ENCODE measurements around the gene ITIH1.

ITIH1 gene

DNA sequence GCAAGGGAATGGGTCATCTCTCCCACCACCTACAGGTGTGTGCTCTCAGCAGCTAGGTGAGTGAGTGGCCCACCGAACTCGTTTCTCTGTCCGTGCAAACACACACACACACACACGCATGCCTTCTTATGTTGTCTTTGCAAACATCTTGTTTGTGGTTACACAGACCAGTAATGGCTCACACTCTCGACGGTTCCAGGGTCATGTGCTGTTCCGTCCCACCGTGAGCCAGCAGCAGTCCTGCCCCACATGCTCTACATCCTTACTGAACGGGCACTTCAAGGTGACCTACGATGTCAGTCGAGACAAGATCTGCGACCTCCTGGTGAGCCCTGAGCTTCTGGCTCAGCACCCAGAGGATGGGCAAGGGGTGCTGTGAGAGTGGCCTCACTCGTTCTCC is 4.3 kb downstream of the ITIH1 start:
- Mint-ChIP-seq H3K4me1 (ENCODE audit: low read depth) (no peaks in the 10 kb centered on the region), H3K4me3 (no peak overlapping the region), H3K27ac (no peak overlapping the region), H3K36me3 (no peaks in the 10 kb centered on the region), H3K9me3 (ENCODE audit: low read depth) (no peaks in the 10 kb centered on the region), H3K27me3 (no peaks in the 10 kb centered on the region)

DNA sequence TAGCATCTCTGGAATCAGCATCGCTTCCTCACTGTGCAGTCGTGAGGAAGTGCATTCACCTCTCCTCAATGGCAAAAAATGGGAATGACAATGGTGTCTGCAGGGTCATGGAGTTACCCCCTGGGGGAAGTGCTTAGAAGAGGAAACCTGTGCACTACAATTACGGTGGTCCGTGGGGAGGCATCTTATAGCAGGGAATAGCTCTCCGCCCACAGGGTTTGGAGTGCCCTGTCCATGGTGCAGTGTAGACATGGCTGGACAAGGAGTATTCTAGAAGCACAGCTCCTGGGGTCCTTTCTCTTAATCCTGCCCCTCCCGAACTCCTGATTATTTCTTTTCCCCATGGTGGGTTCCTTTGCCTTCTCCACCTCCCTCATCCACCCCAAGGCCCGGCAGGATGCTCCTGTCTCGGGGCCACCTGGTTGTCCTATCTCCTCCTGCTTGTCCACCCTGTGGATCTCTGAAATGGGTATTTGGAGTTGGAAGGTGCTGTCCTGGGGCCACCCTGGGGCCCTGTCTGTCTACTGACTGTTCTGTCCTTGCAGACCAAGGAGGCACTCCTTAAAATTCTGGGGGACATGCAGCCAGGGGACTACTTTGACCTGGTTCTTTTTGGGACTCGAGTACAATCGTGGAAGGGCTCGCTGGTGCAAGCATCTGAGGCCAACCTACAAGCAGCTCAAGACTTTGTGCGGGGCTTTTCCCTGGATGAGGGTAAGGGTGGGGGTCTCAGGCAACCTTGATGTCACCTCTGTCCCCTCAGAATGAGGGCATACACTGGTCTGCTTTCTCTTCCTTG is 5.2 kb downstream of the ITIH1 start:
- no peak overlapping the region for H3K4me3 Mint-ChIP-seq
- H3K9me3 Mint-ChIP-seq (ENCODE audit: low read depth) = no peaks in the 10 kb centered on the region
- no peaks in the 10 kb centered on the region for H3K27me3 Mint-ChIP-seq
- H3K36me3 Mint-ChIP-seq = no peaks in the 10 kb centered on the region
- H3K27ac Mint-ChIP-seq = no peak overlapping the region
- H3K4me1 Mint-ChIP-seq (ENCODE audit: low read depth) = no peaks in the 10 kb centered on the region

DNA sequence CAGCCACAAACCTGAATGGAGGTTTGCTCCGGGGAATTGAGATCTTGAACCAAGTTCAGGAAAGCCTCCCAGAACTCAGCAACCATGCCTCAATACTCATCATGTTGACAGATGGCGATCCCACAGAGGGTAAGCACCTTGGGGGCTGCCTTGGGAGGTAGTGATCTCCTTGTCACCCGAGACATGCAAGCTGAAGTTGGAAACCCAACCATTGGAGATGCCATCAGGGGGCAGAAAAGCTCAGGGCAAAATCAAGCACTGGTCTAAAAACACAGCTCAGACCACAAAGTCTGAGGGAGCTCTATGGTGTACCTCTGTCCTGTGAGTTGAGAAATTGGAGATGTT is 5.8 kb downstream of the ITIH1 start:
- Mint-ChIP-seq H3K4me3 (no peak overlapping the region), H3K9me3 (ENCODE audit: low read depth) (no peaks in the 10 kb centered on the region), H3K36me3 (no peaks in the 10 kb centered on the region), H3K27ac (no peak overlapping the region), H3K4me1 (ENCODE audit: low read depth) (no peaks in the 10 kb centered on the region), H3K27me3 (no peaks in the 10 kb centered on the region)

DNA sequence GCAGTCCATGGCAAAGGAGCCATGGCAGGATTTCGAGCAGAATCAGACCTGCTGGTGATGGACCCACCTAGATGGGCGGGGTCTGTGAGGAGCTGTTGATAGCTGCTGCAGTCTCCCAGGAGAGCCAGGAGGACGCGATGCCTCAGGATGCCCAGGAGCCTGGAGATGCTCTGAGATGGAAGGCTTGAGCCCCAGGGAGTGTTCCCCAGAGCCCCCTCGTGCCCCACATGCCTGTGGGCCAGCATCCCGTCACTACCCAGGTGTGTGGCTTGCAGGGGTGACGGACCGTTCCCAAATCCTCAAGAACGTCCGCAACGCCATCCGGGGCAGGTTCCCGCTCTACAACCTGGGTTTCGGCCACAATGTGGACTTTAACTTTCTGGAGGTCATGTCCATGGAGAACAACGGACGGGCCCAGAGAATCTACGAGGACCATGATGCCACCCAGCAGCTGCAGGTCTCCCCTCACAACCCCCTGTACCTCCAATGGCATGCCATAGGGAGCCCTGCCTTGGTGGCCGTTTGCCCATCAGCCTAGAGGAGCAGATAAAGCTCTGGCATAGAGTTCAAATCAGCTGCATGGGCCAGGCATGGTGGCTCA is 6.7 kb downstream of the ITIH1 start:
- H3K27me3 Mint-ChIP-seq = no peaks in the 10 kb centered on the region
- H3K4me1 Mint-ChIP-seq (ENCODE audit: low read depth) = no peaks in the 10 kb centered on the region
- no peak overlapping the region for H3K4me3 Mint-ChIP-seq
- no peak overlapping the region for H3K27ac Mint-ChIP-seq
- H3K36me3 Mint-ChIP-seq = no peaks in the 10 kb centered on the region
- no peaks in the 10 kb centered on the region for H3K9me3 Mint-ChIP-seq (ENCODE audit: low read depth)

DNA sequence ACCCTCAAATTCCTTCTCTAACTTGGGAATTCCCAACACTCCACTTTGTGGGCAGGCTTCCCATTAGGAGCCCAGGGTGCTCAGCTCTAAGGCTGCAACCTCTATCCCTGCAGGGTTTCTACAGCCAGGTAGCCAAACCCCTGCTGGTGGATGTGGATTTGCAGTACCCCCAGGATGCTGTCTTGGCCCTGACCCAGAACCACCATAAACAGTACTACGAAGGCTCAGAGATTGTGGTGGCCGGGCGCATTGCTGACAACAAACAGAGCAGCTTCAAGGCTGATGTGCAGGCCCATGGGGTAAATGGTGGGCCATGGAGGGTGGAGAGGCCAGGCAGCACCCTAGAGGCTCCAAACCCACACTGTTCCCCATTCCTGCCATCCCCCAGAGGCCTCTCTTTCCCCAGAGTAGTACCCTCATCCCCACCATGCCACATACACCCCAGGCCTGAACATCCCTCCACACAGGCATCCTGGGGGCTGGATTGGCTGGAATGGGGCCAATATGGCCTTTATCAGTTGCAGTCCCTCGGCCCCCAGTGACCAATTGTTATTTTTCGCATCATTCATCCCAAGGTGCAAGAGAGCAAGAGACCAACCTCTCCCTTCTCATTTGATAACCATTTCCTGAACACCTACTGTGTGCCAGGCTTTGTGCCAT is 7.7 kb downstream of the ITIH1 start:
- Mint-ChIP-seq H3K4me1 (ENCODE audit: low read depth) (no peaks in the 10 kb centered on the region), H3K36me3 (no peaks in the 10 kb centered on the region), H3K9me3 (ENCODE audit: low read depth) (no peaks in the 10 kb centered on the region), H3K4me3 (no peak overlapping the region), H3K27ac (no peak overlapping the region), H3K27me3 (no peaks in the 10 kb centered on the region)

DNA sequence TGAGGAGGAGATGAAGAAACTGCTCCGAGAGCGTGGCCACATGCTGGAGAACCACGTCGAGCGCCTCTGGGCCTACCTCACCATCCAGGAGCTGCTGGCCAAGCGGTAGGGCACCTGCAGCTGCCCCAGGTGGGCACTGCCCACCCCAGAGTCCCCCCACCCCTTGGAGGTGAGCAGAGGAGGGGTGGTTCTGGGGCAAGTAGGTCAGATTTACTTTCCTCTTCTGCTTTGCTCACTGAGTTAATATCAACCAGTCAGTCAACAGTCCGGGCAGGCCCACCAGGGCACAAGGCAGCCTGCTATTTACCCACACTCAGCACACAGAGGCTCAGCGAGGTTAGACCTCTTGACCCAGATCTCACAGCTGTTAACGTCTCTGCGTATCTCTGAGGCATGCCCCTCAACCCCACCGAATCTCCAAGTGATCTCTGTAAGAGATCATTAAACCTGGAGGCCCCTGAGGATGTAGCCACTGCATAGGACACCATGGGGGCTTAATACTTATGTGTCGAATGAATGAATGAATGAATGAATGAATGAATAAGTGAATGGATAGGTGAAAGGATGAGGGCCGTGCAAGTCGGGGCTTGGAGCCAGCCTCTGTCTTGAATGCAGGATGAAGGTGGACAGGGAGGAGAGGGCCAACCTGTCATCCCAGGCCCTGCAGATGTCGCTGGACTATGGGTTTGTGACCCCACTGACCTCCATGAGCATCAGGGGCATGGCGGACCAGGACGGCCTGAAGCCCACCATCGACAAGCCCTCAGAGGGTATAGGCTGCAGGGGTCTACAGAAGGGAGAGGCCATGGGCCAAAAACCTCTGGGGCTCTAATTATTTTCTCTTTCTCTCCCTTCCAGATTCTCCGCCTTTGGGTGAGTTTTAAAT is 9.2 kb downstream of the ITIH1 start:
- H3K27me3 Mint-ChIP-seq = no peaks in the 10 kb centered on the region
- H3K4me1 Mint-ChIP-seq (ENCODE audit: low read depth) = no peaks in the 10 kb centered on the region
- H3K4me3 Mint-ChIP-seq = no peak overlapping the region
- no peak overlapping the region for H3K27ac Mint-ChIP-seq
- no peaks in the 10 kb centered on the region for H3K36me3 Mint-ChIP-seq
- no peaks in the 10 kb centered on the region for H3K9me3 Mint-ChIP-seq (ENCODE audit: low read depth)

DNA sequence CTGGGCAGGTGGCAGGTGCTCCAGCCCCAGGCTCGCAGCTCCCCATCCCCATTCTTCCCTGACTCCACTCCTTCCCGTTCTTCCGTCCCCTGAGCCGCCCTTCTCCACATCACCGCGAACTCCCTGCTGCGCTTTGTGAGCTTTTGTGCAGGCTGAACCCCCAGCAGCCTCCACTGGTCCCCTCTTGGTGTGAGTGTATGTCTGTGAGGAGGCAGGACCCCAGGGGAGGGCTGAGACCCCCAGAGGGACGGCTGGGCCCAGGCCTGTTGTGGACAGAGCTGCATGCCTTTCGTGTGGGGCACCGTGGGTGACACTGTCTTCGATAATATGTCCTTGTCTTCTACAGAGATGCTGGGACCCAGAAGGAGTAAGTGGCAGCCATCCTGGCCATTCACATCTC is 9.8 kb downstream of the ITIH1 start:
- Mint-ChIP-seq H3K4me1 (ENCODE audit: low read depth) (no peaks in the 10 kb centered on the region), H3K36me3 (no peaks in the 10 kb centered on the region), H3K27me3 (no peaks in the 10 kb centered on the region), H3K9me3 (ENCODE audit: low read depth) (no peaks in the 10 kb centered on the region), H3K27ac (no peak overlapping the region), H3K4me3 (no peak overlapping the region)

DNA sequence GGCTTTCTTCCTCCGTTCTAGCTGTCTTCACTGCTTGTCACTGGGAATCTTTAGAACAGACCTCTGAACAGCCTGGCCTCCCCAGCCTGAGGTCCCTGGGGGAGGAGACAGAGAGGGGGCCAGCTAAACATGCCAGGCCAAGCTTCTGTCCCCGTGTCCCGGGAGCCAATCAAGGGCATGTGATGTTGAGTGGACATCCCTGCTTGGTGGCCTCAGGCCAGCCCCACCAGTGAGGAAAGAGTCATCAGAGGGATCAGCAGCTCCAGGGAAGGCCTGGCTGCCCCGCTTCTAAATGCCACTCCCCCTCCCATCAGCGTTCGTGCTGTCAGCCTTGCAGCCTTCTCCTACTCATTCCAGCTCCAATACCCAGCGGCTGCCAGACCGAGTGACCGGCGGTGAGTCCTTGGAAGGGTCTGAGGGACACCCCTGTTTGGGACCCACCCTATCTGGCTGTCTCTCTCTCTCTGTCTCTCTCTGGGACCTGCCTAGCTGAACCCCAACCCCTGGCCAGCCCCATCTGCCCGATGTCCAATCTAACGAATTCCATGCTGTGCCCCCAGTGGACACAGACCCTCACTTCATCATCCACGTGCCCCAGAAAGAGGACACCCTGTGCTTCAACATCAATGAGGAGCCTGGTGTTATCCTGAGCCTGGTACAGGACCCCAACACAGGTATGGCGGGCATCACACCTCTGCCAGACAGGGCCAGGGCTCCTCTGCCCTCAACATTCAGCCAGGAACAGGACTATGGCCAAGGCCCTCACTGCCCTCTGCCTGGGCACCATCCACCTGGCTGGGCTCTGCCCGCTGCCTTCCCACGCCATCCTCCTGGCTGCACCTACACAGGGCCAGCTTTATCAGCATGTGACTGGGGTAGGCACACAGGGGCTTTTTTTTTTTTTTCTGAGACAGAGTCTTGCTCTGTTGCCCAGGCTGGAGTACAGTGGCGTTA is 10.6 kb downstream of the ITIH1 start:
- no peaks in the 10 kb centered on the region for H3K9me3 Mint-ChIP-seq (ENCODE audit: low read depth)
- H3K4me1 Mint-ChIP-seq (ENCODE audit: low read depth) = no peaks in the 10 kb centered on the region
- H3K27ac Mint-ChIP-seq = no peak overlapping the region
- H3K4me3 Mint-ChIP-seq = no peak overlapping the region
- H3K27me3 Mint-ChIP-seq = no peaks in the 10 kb centered on the region
- H3K36me3 Mint-ChIP-seq = no peaks in the 10 kb centered on the region

DNA sequence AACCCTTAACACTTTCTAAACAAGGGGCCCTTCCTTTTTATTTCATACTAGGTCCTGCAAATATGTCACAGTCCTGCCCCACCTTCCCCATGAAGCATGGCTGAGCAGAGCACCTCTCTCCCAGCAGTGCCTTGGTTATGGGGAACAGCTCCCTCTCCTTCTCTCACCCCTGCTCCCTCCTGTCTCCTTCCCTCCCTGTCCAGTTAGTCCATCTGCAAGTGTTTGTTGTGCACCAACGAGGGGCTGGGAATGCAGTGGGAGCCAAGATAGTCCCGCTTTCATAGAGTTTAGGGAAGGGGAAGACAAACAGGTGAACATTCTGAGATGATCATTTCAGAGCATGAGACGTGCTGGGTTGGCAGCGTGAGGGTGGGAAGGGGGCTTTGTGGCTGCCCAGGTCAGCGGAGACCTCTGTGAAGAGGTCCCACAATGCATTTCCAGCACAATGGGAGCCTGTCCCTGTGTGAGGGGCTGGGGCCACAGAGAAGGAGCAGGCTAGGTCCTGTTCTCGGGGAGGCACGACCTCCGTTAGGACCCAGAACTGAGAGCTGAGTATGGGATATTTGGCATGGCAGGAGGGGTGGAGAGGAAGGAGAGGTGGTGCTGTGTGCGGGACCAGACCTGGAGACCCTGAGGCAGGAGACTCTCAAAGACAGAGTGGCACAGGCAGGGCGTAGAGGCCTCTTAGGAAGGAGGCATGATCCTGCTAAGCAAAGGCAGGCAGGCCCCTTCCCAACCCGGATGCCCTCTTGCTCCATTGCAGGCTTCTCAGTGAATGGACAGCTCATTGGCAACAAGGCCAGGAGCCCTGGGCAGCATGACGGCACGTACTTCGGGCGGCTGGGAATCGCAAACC is 11.7 kb downstream of the ITIH1 start:
- Mint-ChIP-seq H3K4me1 (ENCODE audit: low read depth) (no peaks in the 10 kb centered on the region), H3K27ac (no peak overlapping the region), H3K9me3 (ENCODE audit: low read depth) (no peaks in the 10 kb centered on the region), H3K4me3 (no peak overlapping the region), H3K27me3 (no peaks in the 10 kb centered on the region), H3K36me3 (no peaks in the 10 kb centered on the region)

DNA sequence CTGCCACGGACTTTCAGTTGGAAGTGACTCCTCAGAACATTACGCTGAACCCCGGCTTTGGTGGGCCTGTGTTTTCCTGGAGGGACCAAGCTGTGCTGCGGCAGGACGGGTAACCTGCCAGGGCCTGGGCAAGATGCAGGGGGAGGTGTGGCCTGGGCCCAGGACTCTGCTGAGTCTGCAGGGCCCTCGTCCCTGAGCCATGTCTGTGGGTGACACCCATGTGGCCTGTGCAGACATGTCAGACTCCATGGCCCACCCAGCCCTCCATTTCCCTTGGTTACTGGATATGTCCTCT is 12.3 kb downstream of the ITIH1 start:
- Mint-ChIP-seq H3K27me3 (no peaks in the 10 kb centered on the region), H3K9me3 (ENCODE audit: low read depth) (no peaks in the 10 kb centered on the region), H3K36me3 (no peaks in the 10 kb centered on the region), H3K4me3 (no peak overlapping the region), H3K4me1 (ENCODE audit: low read depth) (no peaks in the 10 kb centered on the region), H3K27ac (no peak overlapping the region)

DNA sequence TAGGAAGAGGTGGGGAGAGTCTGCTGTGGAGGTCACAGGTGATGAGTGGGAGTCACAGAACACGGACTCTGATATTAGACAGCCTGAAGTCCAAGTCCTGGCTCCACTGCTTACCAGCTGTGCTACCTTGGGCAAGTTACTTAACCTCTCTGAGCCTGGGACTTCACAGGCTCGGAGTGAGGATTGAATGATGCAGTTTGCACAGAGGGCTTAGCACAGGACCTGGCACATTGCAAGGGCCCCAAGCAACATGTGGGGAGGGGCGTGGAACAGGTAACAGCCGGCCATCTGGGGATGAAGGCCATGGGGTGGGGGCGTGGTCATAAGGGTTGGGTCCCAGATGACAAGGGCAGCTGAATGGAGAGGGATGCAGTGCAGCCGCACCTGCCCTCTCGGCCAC is 12.9 kb downstream of the ITIH1 start:
- no peaks in the 10 kb centered on the region for H3K9me3 Mint-ChIP-seq (ENCODE audit: low read depth)
- no peaks in the 10 kb centered on the region for H3K36me3 Mint-ChIP-seq
- H3K27ac Mint-ChIP-seq = no peak overlapping the region
- no peaks in the 10 kb centered on the region for H3K27me3 Mint-ChIP-seq
- no peaks in the 10 kb centered on the region for H3K4me1 Mint-ChIP-seq (ENCODE audit: low read depth)
- H3K4me3 Mint-ChIP-seq = no peak overlapping the region

DNA sequence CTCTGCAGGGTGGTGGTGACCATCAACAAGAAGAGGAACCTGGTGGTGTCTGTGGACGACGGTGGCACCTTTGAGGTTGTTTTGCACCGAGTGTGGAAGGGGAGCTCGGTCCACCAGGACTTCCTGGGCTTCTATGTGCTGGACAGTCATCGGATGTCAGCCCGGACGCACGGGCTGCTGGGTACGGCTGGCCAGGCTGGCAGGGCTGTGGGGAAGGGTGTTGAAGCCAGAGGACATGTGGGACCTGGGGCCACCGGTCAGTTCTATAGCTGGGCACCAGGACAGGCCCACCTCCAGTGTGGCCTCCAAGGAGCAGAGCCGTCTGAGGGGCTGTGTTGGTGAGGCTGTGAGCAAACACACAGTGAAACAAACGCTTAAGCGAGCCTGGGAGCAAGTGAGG is 13.3 kb downstream of the ITIH1 start:
- H3K36me3 Mint-ChIP-seq = no peaks in the 10 kb centered on the region
- H3K27me3 Mint-ChIP-seq = no peaks in the 10 kb centered on the region
- H3K9me3 Mint-ChIP-seq (ENCODE audit: low read depth) = no peaks in the 10 kb centered on the region
- H3K27ac Mint-ChIP-seq = no peak overlapping the region
- no peak overlapping the region for H3K4me3 Mint-ChIP-seq
- no peaks in the 10 kb centered on the region for H3K4me1 Mint-ChIP-seq (ENCODE audit: low read depth)

DNA sequence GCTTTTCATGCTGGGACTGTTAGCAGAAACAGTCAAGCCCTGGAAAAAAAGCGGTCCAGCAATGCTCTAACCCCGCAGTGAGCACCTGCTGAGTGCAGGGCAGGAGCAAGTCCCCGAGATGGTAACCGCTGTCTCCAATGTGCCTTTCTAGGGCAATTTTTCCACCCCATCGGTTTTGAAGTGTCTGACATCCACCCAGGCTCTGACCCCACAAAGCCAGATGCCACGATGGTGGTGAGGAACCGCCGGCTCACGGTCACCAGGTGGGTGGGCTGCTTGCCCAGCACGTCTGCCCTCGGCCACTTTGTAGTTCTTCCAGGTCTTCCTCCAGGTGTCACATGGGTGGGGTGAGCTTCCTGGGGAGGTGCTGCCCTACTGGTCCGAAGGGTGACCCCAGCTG is 14.0 kb downstream of the ITIH1 start:
- Mint-ChIP-seq H3K9me3 (ENCODE audit: low read depth) (no peaks in the 10 kb centered on the region), H3K36me3 (no peaks in the 10 kb centered on the region), H3K4me3 (no peak overlapping the region), H3K27me3 (no peaks in the 10 kb centered on the region), H3K27ac (no peak overlapping the region), H3K4me1 (ENCODE audit: low read depth) (no peaks in the 10 kb centered on the region)

DNA sequence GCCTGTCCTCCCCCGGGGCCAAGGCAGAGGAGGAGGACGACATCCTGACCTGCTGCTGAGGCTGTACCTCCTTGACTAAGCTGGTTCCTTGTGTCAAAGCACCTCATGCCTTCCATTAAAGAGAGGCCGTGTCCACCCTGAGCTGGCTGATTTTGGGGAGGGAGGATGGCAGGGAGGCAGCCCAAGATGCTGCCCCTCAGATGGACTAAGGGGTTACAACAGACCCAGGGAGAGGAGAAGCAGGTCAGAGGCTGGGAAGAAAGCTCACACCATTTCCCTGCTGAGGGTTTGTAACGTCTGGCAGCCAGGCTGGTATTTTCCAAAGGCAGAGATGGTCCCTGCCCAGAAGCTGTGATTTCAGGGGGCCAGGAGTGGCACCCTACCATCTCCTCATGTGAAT is 14.5 kb downstream of the ITIH1 start:
- H3K27me3 Mint-ChIP-seq = no peaks in the 10 kb centered on the region
- H3K4me1 Mint-ChIP-seq (ENCODE audit: low read depth) = no peaks in the 10 kb centered on the region
- no peaks in the 10 kb centered on the region for H3K9me3 Mint-ChIP-seq (ENCODE audit: low read depth)
- H3K36me3 Mint-ChIP-seq = no peaks in the 10 kb centered on the region
- H3K27ac Mint-ChIP-seq = no peak overlapping the region
- H3K4me3 Mint-ChIP-seq = no peak overlapping the region
